Mucosa of rectum (tissue), 2 donors: ENCODE data around the gene ZMAT3.
"Not testable (repeated sequence)": the region's sequence is repeated elsewhere in the genome, so short reads cannot be mapped to it uniquely, and the experiment has no call there.

ENCODE experiments used
- H3K27ac ChIP-seq, 2 donors: one replicate each; pipeline ENCODE4 v1.7.0; 2013; ENCODE audit warnings: inconsistent platforms in 2 of 2, low read depth in 2 of 2, low read length in 2 of 2
- H3K27me3 ChIP-seq, 2 donors: one replicate each; pipeline ENCODE4 v1.7.0; 2013; ENCODE audit warnings: low read length in 2 of 2; ENCODE audit not compliant: control insufficient read depth in 2 of 2, insufficient read depth in 2 of 2
- H3K36me3 ChIP-seq, 2 donors: one replicate each; pipeline ENCODE4 v1.7.0; 2013; ENCODE audit warnings: low read length in 2 of 2; ENCODE audit not compliant: control insufficient read depth in 2 of 2, insufficient read depth in 2 of 2
- H3K4me1 ChIP-seq, 2 donors: one replicate each; pipeline ENCODE4 v1.7.0; 2013; ENCODE audit warnings: low read length in 2 of 2, mild to moderate bottlenecking in 1 of 2; ENCODE audit not compliant: control insufficient read depth in 2 of 2, insufficient read depth in 2 of 2
- H3K4me3 ChIP-seq, 2 donors: one replicate each; pipeline ENCODE4 v1.7.0; 2013; ENCODE audit warnings: low read length in 2 of 2
- H3K9ac ChIP-seq, 2 donors: one replicate each; pipeline ENCODE4 v1.7.0; 2013; ENCODE audit warnings: low read length in 2 of 2, low read depth in 1 of 2, mild to moderate bottlenecking in 1 of 2
- H3K9me3 ChIP-seq, 2 donors: one replicate each; pipeline ENCODE4 v1.7.0; 2013; ENCODE audit warnings: low read length in 2 of 2; ENCODE audit not compliant: control insufficient read depth in 2 of 2
- donor health status: healthy.
- donor health status: Normal muscosa, but diverticular disease.

ZMAT3 gene

GRCh38 chr3:179038899-179039251, 32.7 kb downstream of the ZMAT3 start:
- not testable (repeated sequence) for H3K9me3 ChIP-seq, H3K27ac ChIP-seq, H3K27me3 ChIP-seq, H3K9ac ChIP-seq, H3K4me3 ChIP-seq, H3K36me3 ChIP-seq, H3K4me1 ChIP-seq

- Histone ChIP-seq H3K36me3 (no peaks in the 10 kb centered on the region), H3K9me3 (no peaks in the 10 kb centered on the region), H3K27ac (no peak overlapping the region), H3K9ac (no peak overlapping the region), H3K27me3 (no peaks in the 10 kb centered on the region), H3K4me3 (no peak overlapping the region), H3K4me1 (no peaks in the 10 kb centered on the region)
Observed at GRCh38 chr3:179038216-179038898, 33.3 kb downstream of the ZMAT3 start.

GRCh38 chr3:179037351-179037750, 34.3 kb downstream of the ZMAT3 start:
- no peaks in the 10 kb centered on the region for H3K36me3 ChIP-seq
- no peak overlapping the region for H3K4me3 ChIP-seq
- H3K4me1 ChIP-seq, result no peaks in the 10 kb centered on the region
- H3K9ac ChIP-seq, result no peak overlapping the region
- H3K27ac ChIP-seq, result no peak overlapping the region
- no peaks in the 10 kb centered on the region for H3K9me3 ChIP-seq
- no peaks in the 10 kb centered on the region for H3K27me3 ChIP-seq

- Histone ChIP-seq H3K27ac (no peak overlapping the region), H3K4me3 (no peak overlapping the region), H3K9ac (no peak overlapping the region)
Observed at GRCh38 chr3:179036626-179037300, 34.8 kb downstream of the ZMAT3 start.

GRCh38 chr3:179036226-179036625, 35.4 kb downstream of the ZMAT3 start:
- Histone ChIP-seq H3K27ac (no peak overlapping the region), H3K27me3 (no peaks in the 10 kb centered on the region), H3K9me3 (no peaks in the 10 kb centered on the region), H3K36me3 (no peaks in the 10 kb centered on the region), H3K4me3 (no peak overlapping the region), H3K4me1 (no peaks in the 10 kb centered on the region), H3K9ac (no peak overlapping the region)

More at GRCh38 chr3:179036626-179037300, 34.8 kb downstream of the ZMAT3 start:
- Histone ChIP-seq H3K4me1 (no peaks in the 10 kb centered on the region), H3K9me3 (no peaks in the 10 kb centered on the region), H3K27me3 (no peaks in the 10 kb centered on the region), H3K36me3 (no peaks in the 10 kb centered on the region)

- Histone ChIP-seq H3K36me3 (no peaks in the 10 kb centered on the region), H3K4me1 (no peaks in the 10 kb centered on the region), H3K27me3 (no peaks in the 10 kb centered on the region), H3K27ac (no peak overlapping the region), H3K4me3 (no peak overlapping the region), H3K9me3 (no peaks in the 10 kb centered on the region), H3K9ac (no peak overlapping the region)
Observed at GRCh38 chr3:179035232-179035631, 36.4 kb downstream of the ZMAT3 start.

GRCh38 chr3:179033304-179033657, 38.3 kb downstream of the ZMAT3 start:
- H3K9me3 ChIP-seq, H3K27ac ChIP-seq: not testable (repeated sequence)

GRCh38 chr3:179032454-179033303, 38.9 kb downstream of the ZMAT3 start:
- H3K4me1 ChIP-seq, H3K36me3 ChIP-seq, H3K27me3 ChIP-seq, H3K27ac ChIP-seq, H3K9me3 ChIP-seq, H3K4me3 ChIP-seq, H3K9ac ChIP-seq: not testable (repeated sequence)

More at GRCh38 chr3:179033304-179033657, 38.3 kb downstream of the ZMAT3 start:
- not testable (repeated sequence) for H3K4me3 ChIP-seq, H3K27me3 ChIP-seq, H3K36me3 ChIP-seq, H3K9ac ChIP-seq, H3K4me1 ChIP-seq

GRCh38 chr3:179029096-179029495, 42.5 kb downstream of the ZMAT3 start:
- Histone ChIP-seq H3K27me3 (no peaks in the 10 kb centered on the region), H3K4me3 (no peak overlapping the region), H3K27ac (no peak overlapping the region), H3K9me3 (no peaks in the 10 kb centered on the region), H3K9ac (no peak overlapping the region), H3K36me3 (no peaks in the 10 kb centered on the region), H3K4me1 (no peaks in the 10 kb centered on the region)

- no peak overlapping the region for H3K4me3 ChIP-seq
Observed at GRCh38 chr3:179028408-179028807, 43.2 kb downstream of the ZMAT3 start.

More at GRCh38 chr3:179028408-179028807, 43.2 kb downstream of the ZMAT3 start:
- H3K27ac ChIP-seq, result no peak overlapping the region
- no peaks in the 10 kb centered on the region for H3K36me3 ChIP-seq
- no peaks in the 10 kb centered on the region for H3K9me3 ChIP-seq
- H3K27me3 ChIP-seq, result no peaks in the 10 kb centered on the region
- no peaks in the 10 kb centered on the region for H3K4me1 ChIP-seq
- H3K9ac ChIP-seq, result no peak overlapping the region
